ENCODE data around the gene TRIM9. TPM values are rescaled to one million over a fixed set of nuclear protein-coding genes. Genes with fewer than 3 reads are reported as not detected.
A peak's percentile ranks its signal among the peaks of the same experiment; 100 is the strongest.

TRIM9 gene
- 1 to 10 TPM in 7 of 9 donors, under 1 TPM in 2; 0.55 to 5.3 (median 1.8) TPM for total RNA-seq
- polyA plus RNA-seq, result 1 to 10 TPM; 1.1 to 3.7 (median 2.3) TPM
- long read RNA-seq, donor 1, result 0 reads
- long read RNA-seq, donor 2, result 0 reads
- long read RNA-seq, donor 3, result 0 reads
- long read RNA-seq, donor 4, result 0 reads
- long read RNA-seq, donor 5, full-length matches to known transcripts, result 4 of 4 reads
- long read RNA-seq, donor 5, partial matches to known transcripts, result 0 of 4 reads
- long read RNA-seq, donor 5, other reads (novel, unspliced or antisense), result 0 of 4 reads
- long read RNA-seq, donor 6, result 0 reads
- long read RNA-seq, donor 7, result 0 reads
- long read RNA-seq, donor 8, result 0 reads
- long read RNA-seq, donor 9, result 0 reads
- long read RNA-seq, donor 10, result 0 reads

GRCh38 chr14:51094901-51095853 lies at the start of gene TRIM9:
Gene TRIM9, minus strand, starts transcription at chr14:51095105. Its CDS starts 166 bp downstream, at chr14:51094939.
- Histone ChIP-seq H3K36me3 (replicated peaks in 1 of 2) (no peaks in the 10 kb centered on the region), H3K27ac (peak within 1 kb of the TSS in 3 of 5 donors; percentile 28 to 91 (median 81)), H3K27me3 (peaks cover 6% of the 10 kb centered on the region), H3K9me3 (replicated peaks in 1 of 3) (no peaks in the 10 kb centered on the region), H3K4me3 (peak within 1 kb of the TSS in 2 of 4 donors; percentile 52 to 72), H3K4me1 (replicated peaks in 1 of 2) (peaks cover 10 to 21% of the 10 kb centered on the region in 2 donors)
- 0 to 1% (median 0%) methylated on average over 9 to 83 of the region's 83 CpGs for WGBS, 4 donors
- TF ChIP-seq CTCF (IDR thresholded peaks at IDR 0.05) (peak in 1 of 6 experiments; percentile 6), POLR2A (IDR thresholded peaks at IDR 0.05) (peak; percentile 27 to 64)
- intact Hi-C loops (cut with DNase I), result no loop called here
- peak; percentile 95 to 98 (median 97) for DNase-seq

- no peak overlapping the region for H3K27ac ChIP-seq
- intact Hi-C loops (cut with DNase I), result no loop called here
- 94 to 97% (median 95%) methylated on average over 4 of the region's 4 CpGs for WGBS, 4 donors
Measured at GRCh38 chr14:51140856-51141255, 46.0 kb upstream of the TRIM9 start.

GRCh38 chr14:51140338-51140737 lies 45.4 kb upstream of the TRIM9 start:
- DNase-seq, result no peak
- WGBS, 4 donors, result 72 to 76% (median 73%) methylated on average over 5 of the region's 5 CpGs

More at GRCh38 chr14:51140856-51141255, 46.0 kb upstream of the TRIM9 start:
- Histone ChIP-seq H3K27me3 (no peaks in the 10 kb centered on the region), H3K4me3 (no peak overlapping the region), H3K4me1 (replicated peaks in 1 of 2) (no peaks in the 10 kb centered on the region), H3K36me3 (replicated peaks in 1 of 2) (no peaks in the 10 kb centered on the region), H3K9me3 (replicated peaks in 1 of 3) (no peaks in the 10 kb centered on the region)
- no peak for DNase-seq
- no peak for TF ChIP-seq CTCF (IDR thresholded peaks at IDR 0.05)
- TF ChIP-seq POLR2A (IDR thresholded peaks at IDR 0.05), result no peak

More at GRCh38 chr14:51140338-51140737, 45.4 kb upstream of the TRIM9 start:
- H3K27ac ChIP-seq, result no peak overlapping the region
- H3K36me3 ChIP-seq (replicated peaks in 1 of 2), result no peaks in the 10 kb centered on the region
- H3K4me3 ChIP-seq, result no peak overlapping the region
- no peaks in the 10 kb centered on the region for H3K9me3 ChIP-seq (replicated peaks in 1 of 3)
- no peaks in the 10 kb centered on the region for H3K4me1 ChIP-seq (replicated peaks in 1 of 2)
- H3K27me3 ChIP-seq, result no peaks in the 10 kb centered on the region
- intact Hi-C loops (cut with DNase I), result no loop called here
- TF ChIP-seq CTCF (IDR thresholded peaks at IDR 0.05) (no peak), POLR2A (IDR thresholded peaks at IDR 0.05) (no peak)
